OCI-LY7 (cell line): ENCODE results near the gene NME3.

Experiments used
- EZH2phosphoT487 ChIP-seq: fragments of 200-600 bp; sonication (generic); IDR thresholded peaks from 2 replicates; pipeline ENCODE4 v1.6.1; 2018; ENCODE audit warnings: low read depth, borderline replicate concordance, mild to moderate bottlenecking, mixed run types, antibody characterized with exemption, low read length, moderate library complexity, mixed read lengths
- TF ChIP-seq, protein P1 (sequence below): fragments of 200-600 bp; sonication (generic); conservative IDR thresholded peaks from 2 replicates; pipeline ENCODE4 v1.5.1; 2014; ENCODE audit warnings: mild to moderate bottlenecking, antibody characterized with exemption, low read length, moderate library complexity, mixed read lengths

DNA sequence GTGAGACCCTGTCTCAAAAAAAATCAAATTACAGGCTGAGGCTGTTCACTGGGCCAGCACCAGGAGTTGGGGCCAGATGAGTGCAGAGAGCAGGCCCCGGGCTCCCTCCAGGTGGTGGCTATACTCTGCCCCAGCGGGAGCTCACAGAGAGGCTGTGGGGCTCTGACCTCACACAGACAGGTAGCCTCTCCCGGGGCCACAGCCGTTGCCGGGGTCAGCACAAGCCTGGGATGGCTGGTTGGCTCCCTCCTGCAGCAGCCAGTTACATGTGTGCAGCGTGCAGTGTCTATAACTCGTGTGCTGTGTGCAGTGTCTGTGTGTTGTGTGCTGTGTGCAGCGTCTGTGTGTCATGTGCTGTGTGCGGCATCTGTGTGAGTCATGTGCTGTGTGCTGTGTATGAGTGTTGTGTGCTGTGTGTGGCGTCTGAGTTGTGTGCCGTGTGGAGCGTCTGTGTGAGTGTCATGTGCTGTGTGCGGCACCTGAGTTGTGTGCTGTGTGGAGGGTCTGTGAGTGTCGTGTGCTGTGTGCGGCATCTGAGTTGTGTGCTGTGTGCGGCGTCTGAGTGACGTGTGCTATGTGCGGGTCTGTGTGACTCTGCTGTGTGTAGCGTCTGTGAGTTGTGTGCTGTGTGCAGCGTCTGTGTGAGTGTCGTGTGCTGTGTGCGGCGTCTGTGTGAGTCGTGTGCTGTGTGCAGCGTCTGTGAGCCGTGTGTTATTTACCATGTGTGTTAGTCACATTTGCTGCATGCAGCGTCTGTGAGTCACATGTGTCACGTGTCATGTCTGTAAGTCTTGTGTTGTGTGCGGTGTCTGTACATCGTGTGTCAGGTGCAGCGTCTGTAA, 44.5 kb downstream of the NME3 start:
- TF ChIP-seq, protein P1, sequence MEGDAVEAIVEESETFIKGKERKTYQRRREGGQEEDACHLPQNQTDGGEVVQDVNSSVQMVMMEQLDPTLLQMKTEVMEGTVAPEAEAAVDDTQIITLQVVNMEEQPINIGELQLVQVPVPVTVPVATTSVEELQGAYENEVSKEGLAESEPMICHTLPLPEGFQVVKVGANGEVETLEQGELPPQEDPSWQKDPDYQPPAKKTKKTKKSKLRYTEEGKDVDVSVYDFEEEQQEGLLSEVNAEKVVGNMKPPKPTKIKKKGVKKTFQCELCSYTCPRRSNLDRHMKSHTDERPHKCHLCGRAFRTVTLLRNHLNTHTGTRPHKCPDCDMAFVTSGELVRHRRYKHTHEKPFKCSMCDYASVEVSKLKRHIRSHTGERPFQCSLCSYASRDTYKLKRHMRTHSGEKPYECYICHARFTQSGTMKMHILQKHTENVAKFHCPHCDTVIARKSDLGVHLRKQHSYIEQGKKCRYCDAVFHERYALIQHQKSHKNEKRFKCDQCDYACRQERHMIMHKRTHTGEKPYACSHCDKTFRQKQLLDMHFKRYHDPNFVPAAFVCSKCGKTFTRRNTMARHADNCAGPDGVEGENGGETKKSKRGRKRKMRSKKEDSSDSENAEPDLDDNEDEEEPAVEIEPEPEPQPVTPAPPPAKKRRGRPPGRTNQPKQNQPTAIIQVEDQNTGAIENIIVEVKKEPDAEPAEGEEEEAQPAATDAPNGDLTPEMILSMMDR: no peak
- TF ChIP-seq EZH2phosphoT487: no peak
